Right renal cortex interstitium (tissue), 3 donors: ENCODE results near the gene MVB12A. TPM values are rescaled to one million over a fixed set of nuclear protein-coding genes. Genes with fewer than 3 reads are reported as not detected.

Source experiments
- DNase-seq, 3 donors: peaks; one replicate each; pipeline ENCODE4 v3.0.0-alpha.2; 2013; ENCODE audit warnings: low read depth in 3 of 3, low spot score in 2 of 3
- polyA plus RNA-seq, 3 donors: library from polyadenylated mRNA; unstranded; fragments of 120-200 nt; gene quantifications; one replicate each; pipeline ENCODE4 v1.2.1, GENCODE V29; 2013; ENCODE audit not compliant: insufficient read length in 3 of 3

MVB12A gene
- polyA plus RNA-seq, 3 donors: 47.2 to 53.0 (median 52.7) TPM

DNA sequence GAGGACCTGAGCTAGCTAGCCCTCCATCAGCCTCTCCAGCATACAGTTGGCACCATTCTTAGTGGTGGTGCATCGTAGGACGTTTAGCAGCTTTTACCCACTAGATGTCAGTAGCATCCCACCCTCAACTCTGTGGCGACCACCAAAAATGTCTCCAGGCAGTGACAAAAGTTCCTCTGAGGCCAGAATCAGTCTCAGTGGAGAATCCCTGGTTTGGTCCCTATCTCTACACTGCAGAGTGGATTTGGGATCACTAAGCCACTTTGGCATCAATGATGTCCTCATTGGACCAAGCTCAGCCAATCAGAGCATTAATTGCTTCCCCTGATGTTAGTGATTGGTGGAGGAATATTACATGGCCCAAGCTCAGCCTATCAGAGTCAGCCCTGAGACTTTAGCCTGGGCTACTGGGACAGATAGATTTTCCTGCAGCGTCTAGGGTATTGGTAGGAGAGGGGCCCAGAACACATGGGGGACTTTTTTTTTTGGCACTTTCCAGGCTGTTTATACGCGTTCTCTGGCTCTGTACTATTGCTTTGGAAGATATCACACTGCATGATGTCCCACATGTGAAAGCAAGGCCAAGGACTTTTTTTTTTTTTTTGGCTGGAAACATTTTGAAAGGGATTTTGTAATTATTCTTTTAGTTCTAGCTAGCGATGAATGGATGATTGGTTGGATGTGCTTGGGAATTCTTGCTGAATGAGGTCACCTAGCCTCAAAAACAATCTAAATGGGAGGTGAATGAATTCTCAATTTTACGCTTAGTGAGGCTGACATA, 21.6 kb downstream of the MVB12A start:
- no peak for DNase-seq

DNA sequence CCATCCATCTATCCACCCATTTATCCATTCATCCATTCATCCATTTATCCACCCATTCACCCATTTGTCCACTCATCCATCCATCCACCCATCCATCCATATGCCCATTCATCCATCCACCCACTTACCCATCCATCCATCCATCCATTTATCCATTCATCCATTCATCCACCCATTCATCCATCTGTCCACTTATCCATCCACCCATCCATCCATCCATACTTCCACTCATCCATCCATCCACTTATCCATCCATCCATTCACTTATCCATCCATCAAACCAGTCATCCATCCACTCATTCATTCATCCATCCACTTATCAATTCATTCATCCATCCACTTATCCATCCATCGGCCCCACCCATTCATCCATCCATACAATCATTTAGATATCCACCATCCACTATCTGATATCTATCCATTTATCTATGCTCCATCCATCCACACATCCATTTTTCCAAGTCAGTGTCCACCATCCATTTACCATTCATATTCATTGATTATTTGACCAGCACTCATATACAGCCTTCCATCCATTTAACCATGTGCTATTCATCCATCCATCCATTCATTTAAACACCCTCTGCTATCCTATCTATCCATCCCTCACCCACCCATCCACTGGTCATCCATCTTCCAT, 25.8 kb downstream of the MVB12A start:
- no peak for DNase-seq

- no peak for DNase-seq
Observed at GRCh38 chr19:17447704-17448130, 27.9 kb downstream of the MVB12A start.

DNA sequence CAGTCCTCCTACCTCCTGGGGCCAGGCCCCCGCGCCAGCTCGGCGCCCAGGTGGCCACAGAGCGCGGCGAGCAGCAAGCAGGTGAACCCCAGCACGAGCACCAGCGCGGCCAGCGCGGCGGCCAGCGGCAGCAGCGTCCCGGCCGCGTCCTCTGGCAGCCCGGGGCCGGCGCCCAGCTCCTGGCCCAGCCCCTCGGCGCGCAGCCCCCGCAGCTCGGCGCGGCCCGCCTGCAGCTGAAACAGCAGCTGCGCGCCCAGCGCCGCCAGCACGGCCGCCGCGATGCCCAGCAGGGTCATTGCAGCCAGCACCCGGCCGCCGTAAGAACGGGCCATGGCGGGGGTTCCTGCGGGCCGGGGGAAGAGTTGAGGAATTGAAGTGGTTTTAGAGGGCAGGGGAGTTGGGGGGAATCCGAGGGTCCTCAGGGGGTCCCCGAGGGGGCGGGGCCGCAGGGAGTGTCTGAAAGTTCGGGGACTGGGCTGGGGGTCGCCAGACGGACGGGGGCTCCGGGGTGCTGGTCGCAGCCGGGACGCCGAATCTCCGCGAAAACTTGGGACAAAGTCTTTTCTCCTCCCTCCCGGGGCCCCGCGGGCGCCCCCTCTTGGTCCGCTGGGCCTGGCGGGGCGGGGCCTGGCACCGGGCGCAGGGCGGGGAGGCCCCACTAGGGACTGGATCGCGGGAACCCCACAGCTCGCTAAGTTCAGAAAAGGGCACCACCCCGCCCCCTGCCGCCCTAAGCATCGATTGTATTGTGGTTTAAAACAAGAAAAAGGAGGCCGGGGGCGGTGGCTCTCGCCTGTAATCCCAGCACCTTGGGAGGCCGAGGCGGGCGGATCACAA, 28.5 kb downstream of the MVB12A start, which contains the start of gene TMEM221:
TMEM221 (minus strand) TSS at position 538 of the 837 bp plus-strand sequence; CDS start at position 332, 206 bp downstream.
- no peak for DNase-seq

DNA sequence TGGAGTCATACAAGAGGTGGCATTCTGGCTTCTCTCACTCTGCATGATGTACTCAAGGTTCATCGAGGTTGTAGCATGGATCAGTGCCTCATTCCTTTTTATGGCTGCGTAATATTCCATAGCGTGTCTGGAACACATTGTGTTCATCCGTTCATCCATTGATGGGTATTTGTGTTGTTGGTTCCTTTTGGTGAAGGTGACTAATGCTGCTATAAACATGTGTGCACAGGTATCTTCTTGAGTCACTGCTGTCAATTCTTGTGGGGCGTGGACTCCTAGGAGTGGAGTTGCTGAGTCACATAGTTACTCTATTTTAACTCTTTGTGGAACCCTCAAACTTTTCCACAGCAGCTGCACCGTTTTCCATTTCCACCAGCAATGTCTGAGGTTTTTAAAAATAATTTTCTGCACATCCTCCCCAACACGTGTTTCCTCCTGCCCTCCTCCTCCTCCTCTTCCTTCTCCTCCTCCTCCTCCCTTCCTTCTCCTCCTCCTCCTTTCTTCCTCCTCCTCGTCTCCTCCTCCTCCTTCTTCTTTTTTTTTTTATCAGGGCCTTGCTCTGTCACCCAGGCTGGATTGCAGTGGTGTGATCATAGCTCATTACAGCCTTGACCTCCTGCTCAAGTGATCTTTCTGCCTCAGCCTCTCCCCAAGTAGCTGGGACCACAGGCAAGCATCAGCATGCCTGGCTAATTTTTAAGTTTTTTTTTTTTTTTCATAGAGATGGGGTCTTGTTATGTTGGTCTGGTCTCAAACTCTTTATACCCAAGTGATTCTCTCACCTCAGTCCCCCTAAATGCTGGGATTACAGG, 30.6 kb downstream of the MVB12A start:
- DNase-seq: no peak

DNA sequence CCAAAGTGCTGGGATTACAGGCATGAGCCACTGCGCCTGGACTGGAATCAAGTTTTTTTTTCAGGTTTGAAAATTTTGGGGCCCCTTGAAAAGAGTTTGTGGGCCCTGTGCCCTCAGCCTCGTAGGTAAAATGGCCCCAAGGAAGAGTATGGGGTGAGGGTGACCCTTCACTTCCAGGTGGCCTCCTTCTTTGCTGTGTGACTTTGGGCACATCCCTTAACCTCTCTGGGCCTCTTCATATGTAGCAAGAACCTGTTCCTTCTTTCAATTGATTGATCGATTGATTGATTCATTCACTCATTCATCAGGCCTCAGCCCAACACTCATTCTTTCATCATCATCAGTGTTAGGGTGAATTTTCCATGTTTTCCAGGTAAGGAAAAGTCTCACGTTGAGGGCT, 32.0 kb downstream of the MVB12A start:
- DNase-seq: no peak

DNA sequence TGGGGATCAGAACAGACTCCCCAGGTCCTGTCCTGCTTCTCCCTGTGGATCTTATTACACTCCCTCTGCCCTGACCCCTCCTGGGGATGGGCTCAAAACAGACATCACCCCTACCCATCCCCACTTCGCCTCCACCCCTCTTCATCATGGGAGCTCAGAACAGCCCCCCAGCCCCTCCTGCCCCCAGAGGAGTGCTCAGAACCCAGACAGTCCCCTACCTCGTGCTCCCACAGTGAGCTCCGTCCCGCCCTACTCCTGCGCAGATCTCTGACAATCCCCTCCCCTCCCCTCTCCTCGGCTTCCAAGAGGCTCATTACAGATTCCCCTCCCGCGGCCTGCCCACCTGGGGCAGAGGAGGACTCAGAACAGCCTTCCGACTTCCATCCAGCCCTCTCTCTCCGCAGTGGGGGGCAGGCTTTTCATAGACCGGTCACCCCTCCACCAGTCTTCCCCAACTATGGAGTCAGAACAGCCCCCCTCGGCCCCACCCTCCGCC, 34.8 kb downstream of the MVB12A start:
- DNase-seq: no peak

DNA sequence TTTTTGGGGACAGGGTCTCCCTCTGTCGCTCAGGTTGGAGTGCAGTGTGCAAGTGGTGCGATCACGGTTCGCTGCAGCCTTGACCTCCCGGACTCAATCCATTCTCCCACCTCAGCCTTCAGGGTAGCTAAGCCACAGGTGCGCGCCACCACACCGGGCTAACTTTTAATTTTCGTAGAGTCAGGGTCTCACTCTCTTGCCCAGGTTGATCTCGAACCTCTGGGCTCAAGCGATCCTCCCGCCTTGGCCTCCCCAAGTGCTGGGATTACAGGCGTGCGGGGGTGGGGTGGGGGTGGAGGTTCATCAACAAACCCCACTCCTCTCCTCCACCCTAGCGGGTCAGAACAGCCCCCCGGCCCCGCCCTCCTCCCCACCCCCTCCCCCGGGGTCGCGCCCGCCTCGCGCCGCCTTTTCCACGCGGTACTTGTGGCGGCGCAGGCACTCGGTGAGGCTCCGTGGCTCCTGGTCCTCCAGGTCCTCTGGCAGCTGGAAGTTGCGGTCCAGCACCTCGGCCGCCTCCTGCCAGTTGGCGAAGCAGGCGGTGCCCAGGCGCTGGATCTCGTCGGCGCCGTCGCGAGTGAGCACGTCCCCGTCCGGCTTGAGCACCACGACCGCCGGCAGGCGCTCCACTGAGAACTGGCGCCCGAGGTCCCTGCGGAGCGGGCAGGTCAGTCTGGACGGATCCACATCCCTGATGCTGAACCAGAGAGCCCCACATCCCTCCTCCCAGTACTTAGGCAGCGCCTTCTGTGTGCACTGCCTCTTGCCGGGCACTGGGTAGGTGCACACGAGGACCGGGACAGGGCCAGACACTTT, 35.7 kb downstream of the MVB12A start:
- DNase-seq: no peak

GRCh38 chr19:17456127-17456526, 36.3 kb downstream of the MVB12A start:
- DNase-seq: no peak

DNA sequence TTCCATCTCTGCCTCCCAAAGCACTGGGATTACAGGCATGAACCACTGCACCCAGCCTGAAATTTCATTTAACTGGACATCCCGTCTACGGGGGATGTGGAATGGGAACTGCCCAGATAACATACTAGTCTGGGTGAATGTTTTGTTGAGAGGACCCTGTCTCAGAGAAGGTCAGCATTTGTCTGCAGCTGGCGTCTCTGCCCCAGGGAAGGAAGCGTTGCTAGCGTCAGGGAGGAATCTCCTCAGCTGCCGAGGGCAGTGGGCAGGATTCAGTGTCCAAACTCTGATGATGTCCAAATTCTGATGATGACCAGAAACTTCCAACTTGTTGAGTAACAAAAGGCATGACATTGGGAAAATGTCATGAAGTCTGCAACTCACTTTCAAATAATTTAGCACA, 37.8 kb downstream of the MVB12A start:
- no peak for DNase-seq

DNA sequence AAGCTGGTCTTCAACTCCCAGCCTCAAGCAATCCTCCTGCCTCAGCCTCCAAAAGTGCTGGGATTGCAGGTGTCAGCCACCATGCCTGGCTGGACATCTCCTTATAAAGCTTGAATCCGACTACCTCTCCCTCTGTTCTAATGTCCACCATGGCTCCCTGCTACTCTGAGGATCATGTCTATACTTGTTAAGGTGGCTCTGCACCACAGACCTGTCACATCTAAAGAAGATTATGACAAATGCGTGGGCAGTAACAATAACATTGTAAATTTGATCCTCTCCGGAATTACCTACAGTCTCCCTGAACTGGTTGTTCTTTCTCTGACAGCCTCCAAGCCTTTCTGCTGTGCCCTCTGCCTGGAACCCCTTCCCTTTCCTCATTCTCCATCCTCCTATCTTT, 39.1 kb downstream of the MVB12A start:
- no peak for DNase-seq

- DNase-seq: no peak
Observed at GRCh38 chr19:17460372-17461230, 40.8 kb downstream of the MVB12A start, which contains the start of gene NXNL1. Gene NXNL1 (minus strand): TSS chr19:17460926. CDS start chr19:17460869, 57 bp downstream.

DNA sequence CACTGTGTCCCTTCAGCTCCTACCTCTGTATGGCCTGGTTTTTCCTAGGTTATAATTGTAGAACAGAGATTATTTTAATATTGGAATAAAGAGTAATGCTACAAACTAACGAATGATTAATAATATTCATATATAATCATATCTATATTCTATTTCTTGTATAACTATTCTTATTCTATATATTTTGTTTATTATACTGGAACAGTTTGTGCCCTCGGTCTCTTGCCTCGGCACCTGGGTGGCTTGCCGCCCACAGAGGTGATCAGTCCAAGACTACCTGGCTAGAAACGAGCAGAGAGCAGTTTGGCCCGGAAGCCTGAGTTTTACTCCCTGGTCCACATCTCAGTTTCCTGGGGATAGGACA, 46.6 kb downstream of the MVB12A start:
- DNase-seq: no peak

DNA sequence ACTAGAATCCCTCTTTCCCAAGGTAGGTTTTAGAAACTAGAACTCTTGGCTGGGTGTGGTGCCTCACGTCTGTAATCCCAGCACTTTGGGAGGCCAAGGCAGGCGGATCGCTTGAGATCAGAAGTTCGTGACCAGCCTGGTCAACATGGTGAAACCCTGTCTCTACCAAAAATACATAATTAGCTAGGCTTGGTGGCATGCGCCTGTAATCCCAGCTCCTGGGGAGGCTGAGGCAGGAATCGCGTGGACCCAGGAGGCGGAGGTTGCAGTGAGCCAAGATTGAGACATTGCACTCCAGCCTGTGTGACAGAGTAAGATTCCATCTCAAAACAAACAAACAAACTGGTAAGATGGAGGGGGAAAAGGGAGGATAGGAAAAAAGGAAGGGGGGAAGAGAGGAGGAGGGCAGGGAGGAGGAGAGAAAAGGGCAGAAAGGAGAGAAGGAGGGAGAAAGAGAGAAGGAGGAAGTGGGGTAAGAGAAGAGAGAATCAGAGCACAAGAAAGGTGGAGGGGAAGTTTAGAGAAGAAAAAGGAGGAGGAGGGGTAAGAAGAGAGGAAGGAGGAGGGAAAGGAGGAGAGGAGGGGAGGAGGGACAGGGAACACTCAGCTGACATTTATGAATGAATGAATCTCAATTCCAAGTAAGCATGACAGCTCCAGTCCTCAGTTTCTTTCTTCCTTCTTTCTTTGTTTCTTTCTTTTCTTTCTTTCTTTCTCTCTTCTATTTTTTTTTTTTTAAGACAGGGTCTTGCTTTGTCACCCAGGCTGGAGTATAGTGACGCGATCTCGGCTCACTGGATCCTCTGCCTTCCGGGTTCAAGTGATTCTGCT, 47.8 kb downstream of the MVB12A start:
- no peak for DNase-seq

DNA sequence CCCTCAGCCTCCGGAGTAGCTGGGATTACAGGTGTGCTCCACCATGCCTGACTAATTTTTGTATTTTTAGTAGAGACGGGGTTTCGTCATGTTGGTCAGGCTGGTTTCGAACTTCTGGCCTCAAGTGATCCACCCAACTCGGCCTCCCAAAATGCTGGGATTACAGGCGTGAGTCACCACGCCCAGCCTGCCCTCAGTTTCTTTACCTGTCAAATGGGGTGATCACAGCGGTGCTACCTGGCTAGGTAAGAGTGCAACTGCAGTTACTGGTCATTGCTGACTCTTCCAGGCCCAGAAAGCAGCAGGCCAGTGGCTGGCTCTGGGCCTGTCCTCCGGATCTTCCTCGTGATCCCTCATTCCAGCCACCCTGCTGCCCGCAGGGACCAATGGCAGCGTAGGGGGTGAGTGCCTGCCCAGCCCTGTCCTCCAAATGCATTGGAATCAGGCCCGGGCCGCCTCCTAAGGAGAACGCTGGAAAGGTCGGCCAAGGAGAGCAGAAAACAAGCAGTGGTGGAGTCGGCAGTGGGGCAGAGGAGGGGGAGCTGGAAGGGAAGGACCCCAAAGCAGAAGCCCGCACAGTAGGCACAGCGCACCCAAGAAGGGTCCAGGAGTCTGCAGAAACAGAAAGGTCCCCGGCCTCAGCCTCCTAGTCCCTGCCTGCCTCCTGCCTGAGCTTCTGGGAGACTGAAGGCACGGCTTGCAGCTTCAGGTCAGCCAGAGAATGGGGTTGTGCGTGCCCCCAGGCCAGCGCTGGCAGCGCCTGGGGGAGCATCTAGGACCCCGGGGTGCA, 48.6 kb downstream of the MVB12A start:
- no peak for DNase-seq

GRCh38 chr19:17469092-17469480, 49.2 kb downstream of the MVB12A start:
- DNase-seq: no peak
